MM.1S (cell line): Measurements from ENCODE around the gene TMEM119.

ENCODE experiments used
- DNase-seq: peaks from one replicate; pipeline ENCODE4 v3.0.0-alpha.2; 2015
- H2AFZ ChIP-seq: fragments of 300-600 bp; sonication (generic); 2 replicates; pipeline ENCODE4 v1.6.0; 2016; ENCODE audit warnings: antibody characterized with exemption, low read length
- H3F3A ChIP-seq: fragments of 300-600 bp; sonication (generic); 2 replicates; pipeline ENCODE4 v1.6.1; 2016; ENCODE audit warnings: mild to moderate bottlenecking, antibody characterized with exemption, low read length, moderate library complexity, mixed read lengths; ENCODE audit not compliant: insufficient read depth
- H3K27ac ChIP-seq: fragments of 300-600 bp; sonication (generic); 2 replicates; pipeline ENCODE4 v1.5.1; 2016; ENCODE audit warnings: mild to moderate bottlenecking, low read length
- H3K27me3 ChIP-seq: fragments of 300-600 bp; sonication (generic); replicated peaks from 2 replicates; pipeline ENCODE4 v1.6.0; 2016; ENCODE audit warnings: low read length; ENCODE audit not compliant: insufficient read depth
- H3K36me3 ChIP-seq: fragments of 300-600 bp; sonication (generic); replicated peaks from 2 replicates; pipeline ENCODE4 v1.6.1; 2016; ENCODE audit warnings: mild to moderate bottlenecking, low read length, mixed read lengths; ENCODE audit not compliant: insufficient read depth
- H3K4me1 ChIP-seq: fragments of 300-600 bp; sonication (generic); 2 replicates; pipeline ENCODE4 v1.6.1; 2016; ENCODE audit warnings: low read length, mixed read lengths
- H3K4me2 ChIP-seq: fragments of 300-600 bp; sonication (generic); 2 replicates; pipeline ENCODE4 v1.6.0; 2016; ENCODE audit warnings: low read depth, low read length
- H3K4me3 ChIP-seq: fragments of 300-600 bp; sonication (generic); 2 replicates; pipeline ENCODE4 v1.5.1; 2016; ENCODE audit warnings: low read length, mixed read lengths
- H3K79me2 ChIP-seq: fragments of 300-600 bp; sonication (generic); 2 replicates; pipeline ENCODE4 v1.6.1; 2016; ENCODE audit warnings: mixed run types, low read length, mixed read lengths
- H3K9ac ChIP-seq: fragments of 300-600 bp; sonication (generic); 2 replicates; pipeline ENCODE4 v1.6.1; 2016; ENCODE audit warnings: low read length, mixed read lengths
- H3K9me2 ChIP-seq: fragments of 300-600 bp; sonication (generic); replicated peaks from 2 replicates; pipeline ENCODE4 v1.6.1; 2016; ENCODE audit warnings: mild to moderate bottlenecking, low read length, mixed read lengths; ENCODE audit not compliant: insufficient read depth
- H3K9me3 ChIP-seq: fragments of 300-600 bp; sonication (generic); replicated peaks from 2 replicates; pipeline ENCODE4 v1.6.1; 2016; ENCODE audit warnings: mild to moderate bottlenecking, low read length, mixed read lengths; ENCODE audit not compliant: insufficient read depth
- H4K20me1 ChIP-seq: fragments of 300-600 bp; sonication (generic); 2 replicates; pipeline ENCODE4 v1.6.1; 2016; ENCODE audit warnings: mild to moderate bottlenecking, low read length, moderate library complexity, mixed read lengths; ENCODE audit not compliant: insufficient read depth
- EZH2 ChIP-seq: fragments of 300-600 bp; sonication (generic); optimal IDR thresholded peaks from 2 replicates; pipeline ENCODE3; 2017; ENCODE audit warnings: low read depth, mild to moderate bottlenecking, antibody characterized with exemption, low read length, mixed read lengths
- EZH2phosphoT487 ChIP-seq: fragments of 300-600 bp; sonication (generic); IDR thresholded peaks from 2 replicates; pipeline ENCODE4 v1.6.1; 2018; ENCODE audit warnings: antibody characterized with exemption, low read length
- TF ChIP-seq, protein P1 (sequence below): fragments of 300-600 bp; sonication (generic); IDR thresholded peaks from 2 replicates; pipeline ENCODE4 v1.5.1; 2016; ENCODE audit warnings: antibody characterized with exemption, low read length, mixed read lengths

The TMEM119 gene

DNA sequence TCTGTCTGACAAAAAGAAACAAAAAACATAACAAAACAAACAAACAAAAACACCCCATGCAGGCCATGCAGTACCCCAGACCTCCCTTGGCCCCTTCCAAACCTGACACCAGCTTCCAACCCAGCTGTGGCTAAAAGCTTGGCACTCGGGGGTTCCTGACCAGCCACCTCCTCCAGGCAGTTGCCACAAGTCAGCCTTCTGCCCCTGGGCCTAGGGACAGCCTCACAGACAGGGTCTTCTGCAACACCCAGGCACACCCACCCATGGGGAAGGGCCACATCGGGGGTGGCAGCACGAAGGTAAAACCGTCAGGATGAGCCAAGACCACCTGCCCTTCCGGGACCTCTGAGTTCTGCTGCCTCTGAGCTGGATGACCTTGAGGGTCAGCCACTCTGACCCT, 10.7 kb upstream of the TMEM119 start:
- no peaks in the 10 kb centered on the region for H3K9me3 ChIP-seq
- H3K9ac ChIP-seq: no peak overlapping the region
- no peaks in the 10 kb centered on the region for H4K20me1 ChIP-seq
- H3K4me2 ChIP-seq: no peak overlapping the region
- no peak overlapping the region for H2AFZ ChIP-seq
- no peak for DNase-seq
- H3K27ac ChIP-seq: no peak overlapping the region
- H3K79me2 ChIP-seq: no peaks in the 10 kb centered on the region
- no peak for TF ChIP-seq EZH2phosphoT487
- TF ChIP-seq, protein P1, sequence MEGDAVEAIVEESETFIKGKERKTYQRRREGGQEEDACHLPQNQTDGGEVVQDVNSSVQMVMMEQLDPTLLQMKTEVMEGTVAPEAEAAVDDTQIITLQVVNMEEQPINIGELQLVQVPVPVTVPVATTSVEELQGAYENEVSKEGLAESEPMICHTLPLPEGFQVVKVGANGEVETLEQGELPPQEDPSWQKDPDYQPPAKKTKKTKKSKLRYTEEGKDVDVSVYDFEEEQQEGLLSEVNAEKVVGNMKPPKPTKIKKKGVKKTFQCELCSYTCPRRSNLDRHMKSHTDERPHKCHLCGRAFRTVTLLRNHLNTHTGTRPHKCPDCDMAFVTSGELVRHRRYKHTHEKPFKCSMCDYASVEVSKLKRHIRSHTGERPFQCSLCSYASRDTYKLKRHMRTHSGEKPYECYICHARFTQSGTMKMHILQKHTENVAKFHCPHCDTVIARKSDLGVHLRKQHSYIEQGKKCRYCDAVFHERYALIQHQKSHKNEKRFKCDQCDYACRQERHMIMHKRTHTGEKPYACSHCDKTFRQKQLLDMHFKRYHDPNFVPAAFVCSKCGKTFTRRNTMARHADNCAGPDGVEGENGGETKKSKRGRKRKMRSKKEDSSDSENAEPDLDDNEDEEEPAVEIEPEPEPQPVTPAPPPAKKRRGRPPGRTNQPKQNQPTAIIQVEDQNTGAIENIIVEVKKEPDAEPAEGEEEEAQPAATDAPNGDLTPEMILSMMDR: no peak
- TF ChIP-seq EZH2: no peak
- H3K4me3 ChIP-seq: no peak overlapping the region
- no peaks in the 10 kb centered on the region for H3K27me3 ChIP-seq
- H3K4me1 ChIP-seq: no peaks in the 10 kb centered on the region
- 0 out of 2 replicates have a peak, but pooled peaks cover 4% of the 10 kb centered on the region for H3F3A ChIP-seq
- H3K9me2 ChIP-seq: no peaks in the 10 kb centered on the region
- H3K36me3 ChIP-seq: no peaks in the 10 kb centered on the region

DNA sequence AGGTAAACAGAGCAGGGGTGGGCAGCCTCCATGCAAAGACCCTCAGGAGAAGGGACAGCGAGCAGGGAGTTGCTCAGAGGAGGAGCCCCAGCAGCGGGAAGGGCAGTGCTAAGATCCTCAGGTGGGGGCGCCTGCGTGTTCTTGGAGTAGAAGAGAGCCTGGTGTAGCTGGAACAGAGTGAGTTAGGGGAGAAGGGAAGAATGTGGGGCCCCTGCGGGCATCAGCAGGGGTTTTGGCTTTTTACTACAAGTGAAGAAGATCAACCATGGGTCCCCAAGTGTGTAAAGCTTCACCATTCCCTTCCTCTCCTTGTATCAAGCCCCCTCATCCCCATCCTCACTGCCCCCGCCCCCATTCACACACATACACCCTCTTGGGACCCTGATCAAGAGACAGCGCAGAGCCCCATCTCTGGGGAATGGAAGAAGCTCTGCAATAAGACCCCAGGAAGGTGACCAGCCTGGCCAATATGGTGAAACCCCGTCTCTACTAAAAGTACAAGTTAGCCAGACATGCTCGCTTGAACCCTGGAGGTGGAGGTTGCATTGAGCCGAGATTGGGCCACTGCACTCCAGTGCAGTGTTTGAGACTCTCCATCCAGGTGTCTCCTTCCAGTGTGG, 10.2 kb upstream of the TMEM119 start:
- H2AFZ ChIP-seq: no peak overlapping the region
- H3K36me3 ChIP-seq: no peaks in the 10 kb centered on the region
- no peaks in the 10 kb centered on the region for H3K9me3 ChIP-seq
- no peak overlapping the region for H3K4me3 ChIP-seq
- DNase-seq: no peak
- H3K79me2 ChIP-seq: no peaks in the 10 kb centered on the region
- TF ChIP-seq, protein P1: no peak
- no peak for TF ChIP-seq EZH2phosphoT487
- no peak for TF ChIP-seq EZH2
- H3K4me2 ChIP-seq: no peak overlapping the region
- no peak overlapping the region for H3K9ac ChIP-seq
- H3K27me3 ChIP-seq: no peaks in the 10 kb centered on the region
- no peak overlapping the region for H3K27ac ChIP-seq
- H3K4me1 ChIP-seq: no peaks in the 10 kb centered on the region
- H3F3A ChIP-seq: 0 out of 2 replicates have a peak, but pooled peaks cover 4% of the 10 kb centered on the region
- no peaks in the 10 kb centered on the region for H3K9me2 ChIP-seq
- no peaks in the 10 kb centered on the region for H4K20me1 ChIP-seq

DNA sequence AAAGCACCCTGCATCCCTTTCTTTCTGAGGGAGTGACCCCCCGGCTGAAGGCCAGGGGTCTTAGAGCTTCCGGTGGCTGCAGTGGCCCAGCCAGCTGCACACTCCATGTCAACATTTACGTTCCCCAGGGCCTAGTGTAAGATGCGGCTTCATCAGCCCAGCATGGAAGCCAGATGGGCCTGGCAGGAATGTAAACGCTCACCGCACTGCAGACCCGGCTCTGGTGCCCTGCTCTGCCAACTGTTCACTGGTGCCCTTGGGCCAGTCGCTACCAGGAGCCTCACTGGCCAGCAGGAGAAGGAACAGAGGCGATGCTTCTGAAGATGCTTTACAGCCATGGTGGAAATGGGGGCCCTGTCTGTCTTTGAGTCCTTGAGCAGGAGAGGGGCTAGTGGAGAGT, 8.6 kb upstream of the TMEM119 start:
- Histone ChIP-seq H3K9me3 (no peaks in the 10 kb centered on the region), H3K9me2 (no peaks in the 10 kb centered on the region), H2AFZ (no peak overlapping the region), H3K27ac (no peak overlapping the region), H4K20me1 (no peaks in the 10 kb centered on the region), H3K4me3 (no peak overlapping the region), H3K4me1 (no peaks in the 10 kb centered on the region), H3K4me2 (no peak overlapping the region), H3K36me3 (no peaks in the 10 kb centered on the region), H3K27me3 (no peaks in the 10 kb centered on the region), H3F3A (0 out of 2 replicates have a peak, but pooled peaks cover 4% of the 10 kb centered on the region), H3K9ac (no peak overlapping the region), H3K79me2 (no peaks in the 10 kb centered on the region)
- TF ChIP-seq EZH2phosphoT487 (no peak), EZH2 (no peak)
- TF ChIP-seq, protein P1: no peak
- no peak for DNase-seq
